GM20000 (cell line): ENCODE data around the gene ILK.

Experiments used
- DNase-seq: peaks from one replicate; pipeline ENCODE4 v3.0.0; 2012; ENCODE audit warnings: low spot score
- CTCF ChIP-seq: IDR thresholded peaks from 2 replicates; pipeline ENCODE4 v1.5.1; 2012; ENCODE audit warnings: mild to moderate bottlenecking, control low read depth; ENCODE audit errors: extremely low read depth, missing control alignments

ILK gene

GRCh38 chr11:6574816-6575715, 28.5 kb upstream of the ILK start:
- no peak for TF ChIP-seq CTCF
- no peak for DNase-seq

GRCh38 chr11:6576471-6577373, 26.9 kb upstream of the ILK start:
- no peak for DNase-seq
- no peak for TF ChIP-seq CTCF

GRCh38 chr11:6578134-6578533, 25.4 kb upstream of the ILK start:
- no peak for DNase-seq
- TF ChIP-seq CTCF: no peak

GRCh38 chr11:6579681-6580080, 23.9 kb upstream of the ILK start:
- no peak for DNase-seq
- no peak for TF ChIP-seq CTCF

- no peak for DNase-seq
- TF ChIP-seq CTCF: no peak
Observed at GRCh38 chr11:6583584-6583983, 20.0 kb upstream of the ILK start.

GRCh38 chr11:6584528-6584927, 19.0 kb upstream of the ILK start:
- TF ChIP-seq CTCF: no peak
- DNase-seq: no peak
